Gastrocnemius medialis (tissue), 4 donors: ENCODE data around the gene OVCH2. TPM values are rescaled to one million over a fixed set of nuclear protein-coding genes. Genes with fewer than 3 reads are reported as not detected.
"Not testable (repeated sequence)": the region's sequence is repeated elsewhere in the genome, so short reads cannot be mapped to it uniquely, and the experiment has no call there.

Experiments
- ATAC-seq, 2 donors: fragments of 150-250 bp; one replicate each; pipeline ENCODE4 v1.9.1; 2016
- DNase-seq, 2 donors: peaks; one replicate each; pipeline ENCODE4 v3.0.0-alpha.2; 2019
- H3K27ac ChIP-seq, 4 donors: fragments of 200-600 bp; sonication (generic); 1 replicate in 1 of 4; 2 replicates in 3 of 4; pipeline ENCODE4 v1.5.1; 2016 to 2018; ENCODE audit warnings: mild to moderate bottlenecking in 2 of 4, moderate library complexity in 1 of 4
- H3K27me3 ChIP-seq, 3 donors: fragments of 200-600 bp; sonication (generic) in 2 of 3; 1 replicate in 1 of 3; 2 replicates in 2 of 3; pipeline versions ENCODE4 v1.5.1 to v1.6.0; 2016 to 2019; ENCODE audit warnings: mild to moderate bottlenecking in 1 of 3, moderate library complexity in 1 of 3
- H3K36me3 ChIP-seq, 2 donors: fragments of 200-600 bp; sonication (generic) in 1 of 2; one replicate each; pipeline ENCODE4 v1.5.1; 2017 to 2018
- H3K4me1 ChIP-seq, 2 donors: fragments of 200-600 bp; sonication (generic) in 1 of 2; one replicate each; pipeline ENCODE4 v1.5.1; 2016 to 2017; ENCODE audit warnings: mild to moderate bottlenecking in 2 of 2
- H3K4me3 ChIP-seq, 4 donors: fragments of 200-600 bp; sonication (generic) in 3 of 4; 1 replicate in 1 of 4; 2 replicates in 3 of 4; pipeline ENCODE4 v1.5.1; 2016 to 2019; ENCODE audit warnings: mild to moderate bottlenecking in 2 of 4
- H3K9me3 ChIP-seq, 3 donors: fragments of 200-600 bp; sonication (generic) in 2 of 3; 1 replicate in 1 of 3; 2 replicates in 2 of 3; pipeline ENCODE4 v1.5.1; 2016 to 2019
- CTCF ChIP-seq, 5 experiments: fragments of 450-650 bp in 3 of 5; fragments of 200-600 bp in 2 of 5; sonication (generic) in 2 of 5; IDR thresholded peaks in 4 of 5; conservative IDR thresholded peaks in 1 of 5; 1 replicate in 4 of 5; 2 replicates in 1 of 5; pipeline ENCODE4 v1.5.1; 2016 to 2019; ENCODE audit warnings: antibody characterized with exemption in 5 of 5, mild to moderate bottlenecking in 3 of 5, moderate library complexity in 3 of 5
- POLR2A ChIP-seq, 2 donors: fragments of 450-650 bp; IDR thresholded peaks; one replicate each; pipeline ENCODE4 v1.6.1; 2017; ENCODE audit warnings: antibody characterized with exemption in 2 of 2, mild to moderate bottlenecking in 2 of 2, moderate library complexity in 2 of 2
- in situ Hi-C, 4 donors: fragments of 200-750 bp; cut with MboI; loops; one replicate each; pipeline versions ENCODE4 v1.15.0 to v1.8.0; 2017; ENCODE audit warnings: low sequenced_read_pairs in 4 of 4
- intact Hi-C: fragments of 100-400 bp; cut with DNase I; formaldehyde crosslinking; loops from one replicate; pipeline ENCODE4 v1.15.1; 2023; ENCODE audit warnings: low total_unique reads
- total RNA-seq, 4 donors: library from RNA; depleted of rRNA; stranded (reverse); fragments of >200 nt; gene quantifications; one replicate each; pipeline versions ENCODE4 v1.1.0 to v1.2.3, GENCODE V29; 2016

Gene OVCH2
- total RNA-seq, 4 donors from 2014 or later: not detected

DNA sequence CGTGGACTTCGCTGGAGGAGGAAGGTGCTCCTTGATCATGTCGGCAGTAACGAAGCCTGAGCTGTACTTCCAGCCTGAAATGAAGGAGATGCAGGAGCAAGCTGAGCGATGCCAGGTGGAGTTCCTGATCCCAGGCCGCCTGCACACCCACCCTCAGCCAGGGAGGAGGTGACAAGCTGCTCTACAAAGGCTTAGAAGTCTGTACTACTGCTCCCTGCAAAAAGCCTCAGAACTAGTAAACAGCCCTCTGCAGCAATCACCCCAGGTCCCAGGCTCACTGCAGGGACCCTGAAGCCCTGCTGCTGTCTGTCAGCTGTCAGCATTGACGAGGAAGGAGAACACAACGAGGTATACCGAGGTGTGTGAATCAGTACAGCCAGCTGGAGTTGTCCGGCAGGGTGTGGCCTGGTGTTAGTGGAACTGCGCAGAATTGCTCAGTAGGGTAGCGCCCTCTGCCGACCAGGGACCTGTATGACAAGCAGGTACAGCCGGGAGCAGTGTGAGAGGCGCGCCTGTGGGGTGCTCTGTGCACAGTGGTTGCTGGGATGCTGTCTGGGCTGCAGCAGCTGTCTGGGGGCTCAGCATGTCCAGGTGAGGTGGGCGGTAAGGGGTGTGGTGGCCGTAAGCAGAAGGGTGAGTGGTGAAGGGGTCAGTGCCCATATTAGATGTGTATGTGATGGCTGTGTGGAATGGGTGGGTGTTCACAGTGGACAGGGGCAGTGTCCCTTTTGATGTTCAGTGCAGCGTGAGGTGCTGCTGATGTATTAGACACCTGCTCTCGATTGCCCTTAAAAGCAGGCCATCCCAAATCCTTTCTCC lies 40.6 kb downstream of the OVCH2 start:
- H3K4me1 ChIP-seq: no peaks in the 10 kb centered on the region
- H3K27me3 ChIP-seq: no peaks in the 10 kb centered on the region
- DNase-seq: peak; percentile 35 to 77
- H3K36me3 ChIP-seq: peaks cover 0 to 14% of the 10 kb centered on the region in 2 donors
- in situ Hi-C loops (no loop called here), intact Hi-C loops (loop anchor here (2.0 kb wide), 2 partner anchors 95 to 153 kb away; partner anchors contain the start of gene PPFIBP2)
- H3K27ac ChIP-seq: no peak overlapping the region
- H3K9me3 ChIP-seq: no peaks in the 10 kb centered on the region
- H3K4me3 ChIP-seq: no peak overlapping the region
- peak; percentile 88 to 95 for ATAC-seq
- TF ChIP-seq POLR2A (IDR thresholded peaks at IDR 0.05) (no peak), CTCF (IDR thresholded peaks at IDR 0.05 in 4 of 5, conservative IDR thresholded peaks at IDR 0.05 in 1 of 5) (peak; percentile 73 to 92 (median 89))

- Histone ChIP-seq H3K27ac (no peak overlapping the region), H3K4me1 (no peaks in the 10 kb centered on the region), H3K9me3 (no peaks in the 10 kb centered on the region), H3K27me3 (no peaks in the 10 kb centered on the region), H3K36me3 (peaks cover 0 to 14% of the 10 kb centered on the region in 2 donors), H3K4me3 (no peak overlapping the region)
- intact Hi-C loops: loop anchor here (2.0 kb wide), 2 partner anchors 94 to 152 kb away; partner anchors contain the start of gene PPFIBP2
- ATAC-seq: no peak
- DNase-seq: no peak
- in situ Hi-C loops: no loop called here
- TF ChIP-seq CTCF (IDR thresholded peaks at IDR 0.05 in 4 of 5, conservative IDR thresholded peaks at IDR 0.05 in 1 of 5) (no peak), POLR2A (IDR thresholded peaks at IDR 0.05) (no peak)
Measured at GRCh38 chr11:7664867-7665266, 41.4 kb downstream of the OVCH2 start.

- H3K27ac ChIP-seq, H3K27me3 ChIP-seq, DNase-seq, H3K4me1 ChIP-seq, ATAC-seq, intact Hi-C loops, H3K9me3 ChIP-seq, in situ Hi-C loops, H3K4me3 ChIP-seq: not testable (repeated sequence)
- H3K36me3 ChIP-seq: peaks cover 0 to 14% of the 10 kb centered on the region in 2 donors
Measured at GRCh38 chr11:7663531-7663930, 42.7 kb downstream of the OVCH2 start.

DNA sequence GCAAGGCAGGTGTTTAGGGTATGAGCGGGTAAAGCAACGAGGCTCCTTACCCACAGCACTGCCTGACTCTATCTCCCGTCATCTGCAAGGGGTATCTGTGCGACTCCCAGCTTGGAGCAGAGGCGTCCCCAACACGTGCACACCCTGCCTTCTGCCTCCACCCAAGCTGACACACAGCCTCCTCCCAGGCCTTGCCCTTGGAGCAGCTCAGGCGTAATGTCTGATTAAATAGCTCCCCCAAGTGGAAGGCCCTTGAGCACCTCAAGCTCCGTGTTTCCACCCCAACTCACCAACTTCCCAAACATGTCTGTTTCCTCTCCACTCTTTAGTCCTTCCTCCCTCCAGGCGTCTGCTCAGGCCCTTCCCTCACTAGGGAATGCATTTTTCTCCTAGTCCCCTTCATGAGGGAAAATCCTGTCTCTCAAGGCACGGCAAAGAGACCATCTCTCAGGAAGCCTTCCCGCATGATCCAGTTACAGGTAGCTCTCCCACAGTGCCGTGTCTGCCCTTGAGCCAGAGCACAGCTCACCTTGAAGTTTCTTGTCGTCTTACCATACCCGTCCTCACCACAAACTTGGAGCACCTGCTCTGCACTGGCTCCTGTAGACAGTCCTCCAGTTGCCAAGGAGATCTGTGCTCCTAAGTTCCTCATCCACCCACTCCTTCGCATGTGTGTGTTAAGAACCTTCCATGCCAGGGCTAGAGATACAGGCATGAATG lies 48.8 kb downstream of the OVCH2 start:
- H3K27me3 ChIP-seq: no peaks in the 10 kb centered on the region
- in situ Hi-C loops (loop anchor here in 1 of 4 donors (10.0 kb wide), 1 partner anchor 83 kb away; no protein-coding TSS in a partner anchor), intact Hi-C loops (loop anchor here (1.0 kb wide), 1 partner anchor 86 kb away; no protein-coding TSS in a partner anchor)
- H3K9me3 ChIP-seq: no peaks in the 10 kb centered on the region
- peaks cover 0 to 35% of the 10 kb centered on the region in 2 donors for H3K36me3 ChIP-seq
- ATAC-seq: peak; percentile 98
- no peak overlapping the region for H3K4me3 ChIP-seq
- no peaks in the 10 kb centered on the region for H3K4me1 ChIP-seq
- peak overlapping the region in 1 of 4 donors; percentile 54 for H3K27ac ChIP-seq
- peak; percentile 45 to 62 for DNase-seq
- TF ChIP-seq POLR2A (IDR thresholded peaks at IDR 0.05): no peak
- TF ChIP-seq CTCF (IDR thresholded peaks at IDR 0.05 in 4 of 5, conservative IDR thresholded peaks at IDR 0.05 in 1 of 5): peak; percentile 22 to 60 (median 50)

- no peak for DNase-seq
- peak overlapping the region in 1 of 4 donors; percentile 54 for H3K27ac ChIP-seq
- H3K36me3 ChIP-seq: peaks cover 0 to 43% of the 10 kb centered on the region in 2 donors
- no peaks in the 10 kb centered on the region for H3K27me3 ChIP-seq
- no peak for ATAC-seq
- H3K9me3 ChIP-seq: no peaks in the 10 kb centered on the region
- no peak overlapping the region for H3K4me3 ChIP-seq
- in situ Hi-C loops: loop anchor here in 1 of 4 donors (10.0 kb wide), 1 partner anchor 82 kb away; no protein-coding TSS in a partner anchor
- no peak for TF ChIP-seq POLR2A (IDR thresholded peaks at IDR 0.05)
- no peak for TF ChIP-seq CTCF (IDR thresholded peaks at IDR 0.05 in 4 of 5, conservative IDR thresholded peaks at IDR 0.05 in 1 of 5)
- H3K4me1 ChIP-seq: no peaks in the 10 kb centered on the region
- intact Hi-C loops: loop anchor here (1.0 kb wide), 1 partner anchor 85 kb away; no protein-coding TSS in a partner anchor
Measured at GRCh38 chr11:7656704-7657103, 49.6 kb downstream of the OVCH2 start.
